Activated CD4-positive, alpha-beta T cell treated with anti-CD3 and anti-CD28 coated beads, Interleukin-2, amount 10 ng/mL, durations not matched to agents 7 days and 5 days (primary cell): Measurements from ENCODE around the gene CAMSAP1. TPM values are rescaled to one million over a fixed set of nuclear protein-coding genes. Genes with fewer than 3 reads are reported as not detected.

ENCODE experiments used
- CTCF ChIA-PET: fragments of 350-600 bp; sonication (Branson Sonifier 250); formaldehyde crosslinking; loops from one replicate; lab custom pipeline; 2021; ENCODE audit warnings: antibody characterized with exemption; lab: Charles Lee
- POLR2A ChIA-PET: fragments of 350-600 bp; sonication (Branson Sonifier 250); formaldehyde crosslinking; loops from one replicate; lab custom pipeline; 2021; ENCODE audit warnings: antibody characterized with exemption; lab: Charles Lee
- DNase-seq: peaks from one replicate; pipeline ENCODE4 v3.0.0-alpha.2; 2020
- H3K27ac Mint-ChIP-seq: one replicate; pipeline ENCODE4 v1.8.0; 2021; ENCODE audit warnings: mild to moderate bottlenecking, moderate library complexity, mixed read lengths
- H3K27me3 Mint-ChIP-seq: one replicate; pipeline ENCODE4 v1.8.0; 2021; ENCODE audit warnings: mixed read lengths
- H3K36me3 Mint-ChIP-seq: one replicate; pipeline ENCODE4 v1.8.0; 2021; ENCODE audit warnings: low read depth, mixed read lengths
- H3K4me1 Mint-ChIP-seq: one replicate; pipeline ENCODE4 v1.8.0; 2021; ENCODE audit warnings: mixed read lengths
- H3K4me3 Mint-ChIP-seq: one replicate; pipeline ENCODE4 v1.8.0; 2021; ENCODE audit warnings: mild to moderate bottlenecking, moderate library complexity, mixed read lengths
- H3K9me3 Mint-ChIP-seq: one replicate; pipeline ENCODE4 v1.8.0; 2021; ENCODE audit warnings: mixed read lengths
- total RNA-seq, 2 experiments: library from RNA; stranded (reverse); gene quantifications; one replicate each; pipeline ENCODE4 v1.2.3, GENCODE V29; 2021

The CAMSAP1 gene
- total RNA-seq, 2 experiments from 2014 or later: 20.4 to 22.7 TPM

GRCh38 chr9:135839516-135839915, 67.8 kb downstream of the CAMSAP1 start:
- ChIA-PET CTCF (no interaction called here), POLR2A (no interaction called here)
- no peak overlapping the region for H3K27ac Mint-ChIP-seq
- no peak for DNase-seq
- peaks cover 7% of the 10 kb centered on the region for H3K9me3 Mint-ChIP-seq
- H3K4me1 Mint-ChIP-seq: no peaks in the 10 kb centered on the region
- no peak overlapping the region for H3K4me3 Mint-ChIP-seq
- H3K36me3 Mint-ChIP-seq: peaks cover 14% of the 10 kb centered on the region
- no peaks in the 10 kb centered on the region for H3K27me3 Mint-ChIP-seq

- no peaks in the 10 kb centered on the region for H3K4me1 Mint-ChIP-seq
- H3K9me3 Mint-ChIP-seq: peaks cover 2% of the 10 kb centered on the region
- ChIA-PET CTCF (no interaction called here), POLR2A (no interaction called here)
- DNase-seq: no peak
- peaks cover 8% of the 10 kb centered on the region for H3K36me3 Mint-ChIP-seq
- no peaks in the 10 kb centered on the region for H3K27me3 Mint-ChIP-seq
- H3K4me3 Mint-ChIP-seq: no peak overlapping the region
- H3K27ac Mint-ChIP-seq: no peak overlapping the region
These were observed 72.2 kb downstream of the CAMSAP1 start for GRCh38 chr9:135835131-135835530.

GRCh38 chr9:135833864-135834263, 73.5 kb downstream of the CAMSAP1 start:
- Mint-ChIP-seq H3K36me3 (peaks cover 10% of the 10 kb centered on the region), H3K4me1 (no peaks in the 10 kb centered on the region), H3K9me3 (peaks cover 3% of the 10 kb centered on the region), H3K27ac (no peak overlapping the region), H3K27me3 (no peaks in the 10 kb centered on the region), H3K4me3 (no peak overlapping the region)
- ChIA-PET CTCF (no interaction called here), POLR2A (no interaction called here)
- DNase-seq: no peak

- peaks cover 17% of the 10 kb centered on the region for H3K36me3 Mint-ChIP-seq
- H3K4me3 Mint-ChIP-seq: no peak overlapping the region
- H3K27me3 Mint-ChIP-seq: no peaks in the 10 kb centered on the region
- CTCF ChIA-PET: no interaction called here
- no peaks in the 10 kb centered on the region for H3K4me1 Mint-ChIP-seq
- no peak for DNase-seq
- H3K9me3 Mint-ChIP-seq: peaks cover 10% of the 10 kb centered on the region
- POLR2A ChIA-PET: no interaction called here
- H3K27ac Mint-ChIP-seq: no peak overlapping the region
These were observed 76.8 kb downstream of the CAMSAP1 start for GRCh38 chr9:135830496-135830895.

- no peaks in the 10 kb centered on the region for H3K4me1 Mint-ChIP-seq
- CTCF ChIA-PET: no interaction called here
- no peaks in the 10 kb centered on the region for H3K27me3 Mint-ChIP-seq
- peaks cover 18% of the 10 kb centered on the region for H3K36me3 Mint-ChIP-seq
- H3K27ac Mint-ChIP-seq: no peak overlapping the region
- no peak for DNase-seq
- H3K9me3 Mint-ChIP-seq: peaks cover 10% of the 10 kb centered on the region
- no peak overlapping the region for H3K4me3 Mint-ChIP-seq
- POLR2A ChIA-PET: no interaction called here
These were observed 78.7 kb downstream of the CAMSAP1 start for GRCh38 chr9:135828656-135829055.

- peaks cover 17% of the 10 kb centered on the region for H3K36me3 Mint-ChIP-seq
- CTCF ChIA-PET: no interaction called here
These were observed 79.3 kb downstream of the CAMSAP1 start for GRCh38 chr9:135827866-135828580.

GRCh38 chr9:135827301-135827700, 80.0 kb downstream of the CAMSAP1 start:
- no peak overlapping the region for H3K27ac Mint-ChIP-seq
- H3K9me3 Mint-ChIP-seq: peaks cover 10% of the 10 kb centered on the region
- peaks cover 19% of the 10 kb centered on the region for H3K36me3 Mint-ChIP-seq
- no peaks in the 10 kb centered on the region for H3K27me3 Mint-ChIP-seq
- DNase-seq: no peak
- no peaks in the 10 kb centered on the region for H3K4me1 Mint-ChIP-seq
- ChIA-PET POLR2A (no interaction called here), CTCF (no interaction called here)
- H3K4me3 Mint-ChIP-seq: no peak overlapping the region

More at GRCh38 chr9:135827866-135828580, 79.3 kb downstream of the CAMSAP1 start:
- POLR2A ChIA-PET: no interaction called here
- Mint-ChIP-seq H3K27me3 (no peaks in the 10 kb centered on the region), H3K4me1 (no peaks in the 10 kb centered on the region), H3K9me3 (peaks cover 10% of the 10 kb centered on the region), H3K27ac (no peak overlapping the region), H3K4me3 (no peak overlapping the region)
- no peak for DNase-seq

GRCh38 chr9:135826188-135826545, 81.2 kb downstream of the CAMSAP1 start:
- Mint-ChIP-seq H3K36me3 (peaks cover 19% of the 10 kb centered on the region), H3K4me3 (no peak overlapping the region), H3K4me1 (no peaks in the 10 kb centered on the region), H3K27me3 (no peaks in the 10 kb centered on the region), H3K9me3 (peaks cover 10% of the 10 kb centered on the region), H3K27ac (no peak overlapping the region)
- ChIA-PET CTCF (no interaction called here), POLR2A (interaction anchor here (0.7 kb wide), 1 partner anchor 115 kb away, joined by 3 read pairs; no protein-coding TSS in a partner anchor)
- no peak for DNase-seq

- H3K4me1 Mint-ChIP-seq: no peaks in the 10 kb centered on the region
- no peak overlapping the region for H3K27ac Mint-ChIP-seq
- no peak for DNase-seq
- H3K36me3 Mint-ChIP-seq: peaks cover 18% of the 10 kb centered on the region
- peaks cover 10% of the 10 kb centered on the region for H3K9me3 Mint-ChIP-seq
- ChIA-PET CTCF (interaction anchor here (0.5 to 0.8 kb wide), 3 partner anchors 143 to 285 kb away, joined by 3 to 4 read pairs (median 3); no protein-coding TSS in a partner anchor), POLR2A (interaction anchor here (0.7 kb wide), 1 partner anchor 116 kb away, joined by 3 read pairs; no protein-coding TSS in a partner anchor)
- no peak overlapping the region for H3K4me3 Mint-ChIP-seq
- no peaks in the 10 kb centered on the region for H3K27me3 Mint-ChIP-seq
These were observed 81.7 kb downstream of the CAMSAP1 start for GRCh38 chr9:135825435-135826187.

- peaks cover under 1% of the 10 kb centered on the region for H3K9me3 Mint-ChIP-seq
- H3K27ac Mint-ChIP-seq: no peak overlapping the region
- no peak overlapping the region for H3K4me3 Mint-ChIP-seq
- no peaks in the 10 kb centered on the region for H3K4me1 Mint-ChIP-seq
- H3K27me3 Mint-ChIP-seq: no peaks in the 10 kb centered on the region
- ChIA-PET CTCF (no interaction called here), POLR2A (no interaction called here)
- DNase-seq: no peak
- H3K36me3 Mint-ChIP-seq: peaks cover 6% of the 10 kb centered on the region
These were observed 84.3 kb downstream of the CAMSAP1 start for GRCh38 chr9:135823036-135823435.

- H3K27ac Mint-ChIP-seq: no peak overlapping the region
- H3K9me3 Mint-ChIP-seq: no peaks in the 10 kb centered on the region
- H3K4me1 Mint-ChIP-seq: no peaks in the 10 kb centered on the region
- peaks cover 6% of the 10 kb centered on the region for H3K36me3 Mint-ChIP-seq
- no peak overlapping the region for H3K4me3 Mint-ChIP-seq
- POLR2A ChIA-PET: no interaction called here
- H3K27me3 Mint-ChIP-seq: no peaks in the 10 kb centered on the region
- CTCF ChIA-PET: no interaction called here
- no peak for DNase-seq
These were observed 85.0 kb downstream of the CAMSAP1 start for GRCh38 chr9:135822374-135822755.

- Mint-ChIP-seq H3K4me1 (no peaks in the 10 kb centered on the region), H3K27me3 (no peaks in the 10 kb centered on the region), H3K4me3 (no peak overlapping the region), H3K9me3 (no peaks in the 10 kb centered on the region), H3K36me3 (peaks cover 6% of the 10 kb centered on the region), H3K27ac (no peak overlapping the region)
- POLR2A ChIA-PET: no interaction called here
- CTCF ChIA-PET: no interaction called here
- DNase-seq: no peak
These were observed 85.5 kb downstream of the CAMSAP1 start for GRCh38 chr9:135821733-135822373.

GRCh38 chr9:135821116-135821515, 86.2 kb downstream of the CAMSAP1 start:
- no peak for DNase-seq
- POLR2A ChIA-PET: no interaction called here
- CTCF ChIA-PET: no interaction called here
- H3K36me3 Mint-ChIP-seq: peaks cover 6% of the 10 kb centered on the region
- H3K27me3 Mint-ChIP-seq: no peaks in the 10 kb centered on the region
- H3K27ac Mint-ChIP-seq: no peak overlapping the region
- no peaks in the 10 kb centered on the region for H3K4me1 Mint-ChIP-seq
- no peaks in the 10 kb centered on the region for H3K9me3 Mint-ChIP-seq
- H3K4me3 Mint-ChIP-seq: no peak overlapping the region
